Stimulated activated naive CD4-positive, alpha-beta T cell (primary cell): Measurements from ENCODE around the gene EYA2.
"Not testable (repeated sequence)": the region's sequence is repeated elsewhere in the genome, so short reads cannot be mapped to it uniquely, and the experiment has no call there.

Experiments
- DNase-seq, 6 experiments: peaks; one replicate each; lab custom pipeline; 2025; lab: John Stamatoyannopoulos, UW

Gene EYA2

GRCh38 chr20:47206552-47206951 lies 311.9 kb downstream of the EYA2 start:
- not testable (repeated sequence) for DNase-seq

DNA sequence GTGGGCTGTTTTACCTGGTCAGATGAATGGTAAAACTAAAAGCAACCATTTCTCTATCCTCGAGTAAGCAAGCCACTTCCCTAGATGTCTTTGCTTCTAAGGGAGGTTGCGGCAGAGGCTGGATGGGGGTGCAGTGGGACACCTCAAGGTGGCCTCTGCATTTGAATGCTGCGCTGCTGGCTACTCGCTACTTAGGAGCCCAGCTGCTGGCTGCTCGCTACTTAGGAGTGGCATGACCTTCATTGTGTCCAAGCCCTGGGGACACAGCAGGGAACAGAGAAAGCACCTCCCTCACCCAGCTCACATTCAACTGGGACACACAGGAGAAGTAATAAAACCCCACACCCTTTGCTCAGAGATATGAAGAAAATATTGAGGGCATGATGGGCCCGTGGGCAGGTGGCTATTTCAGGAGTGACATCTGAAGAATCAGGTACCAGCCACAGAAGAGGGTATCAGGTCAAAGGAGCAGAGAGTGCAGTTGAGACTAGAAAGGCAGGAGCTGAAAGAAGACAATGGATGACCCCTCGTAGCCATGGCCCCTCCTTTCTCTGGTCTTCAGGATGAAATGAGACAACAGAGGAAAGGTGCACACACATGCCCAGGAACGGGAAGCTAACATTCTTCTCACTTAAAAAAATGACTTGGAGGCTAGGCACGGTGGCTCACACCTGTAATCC lies 312.5 kb downstream of the EYA2 start:
- no peak for DNase-seq

GRCh38 chr20:47208534-47209174 lies 314.0 kb downstream of the EYA2 start:
- no peak for DNase-seq

DNA sequence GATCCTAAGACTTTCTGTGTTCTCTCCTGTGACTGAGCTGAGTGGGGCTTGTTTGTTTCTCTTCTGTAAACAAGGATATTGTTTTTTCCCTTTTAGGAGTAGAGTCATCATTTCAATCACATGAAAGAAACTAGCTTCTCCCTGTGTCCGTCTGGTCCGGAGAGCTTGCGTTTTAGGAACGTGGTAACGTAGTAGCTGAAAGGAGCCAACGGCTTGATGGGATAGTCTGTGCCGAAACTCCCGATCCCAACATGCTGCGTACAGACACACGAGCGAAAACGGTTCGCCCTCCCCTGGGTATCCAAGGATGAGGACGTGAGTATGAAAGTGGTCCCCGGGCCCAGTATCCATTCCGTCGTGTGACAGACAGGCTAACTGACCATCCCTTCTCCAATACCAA lies 315.3 kb downstream of the EYA2 start:
- DNase-seq: no peak

DNA sequence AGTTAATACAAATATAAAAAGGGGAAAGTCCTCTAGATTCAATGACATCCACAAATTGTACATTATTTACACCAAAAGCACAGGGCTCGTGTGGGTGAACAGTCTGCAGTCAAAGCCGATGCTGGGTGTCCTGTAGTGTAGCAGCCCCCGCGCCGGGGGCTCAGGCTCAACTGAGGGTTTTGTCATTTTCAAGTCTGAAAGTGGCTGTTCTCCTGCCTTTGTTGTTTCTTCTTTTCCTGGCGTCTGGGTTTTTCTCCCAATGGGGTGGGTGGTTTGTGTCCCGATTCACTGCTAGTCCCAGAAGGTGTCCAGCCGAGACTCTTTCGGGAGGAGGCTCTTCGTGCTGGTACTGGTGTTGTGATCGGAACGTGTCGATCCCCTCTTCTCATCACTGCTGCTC lies 315.8 kb downstream of the EYA2 start:
- no peak for DNase-seq

DNA sequence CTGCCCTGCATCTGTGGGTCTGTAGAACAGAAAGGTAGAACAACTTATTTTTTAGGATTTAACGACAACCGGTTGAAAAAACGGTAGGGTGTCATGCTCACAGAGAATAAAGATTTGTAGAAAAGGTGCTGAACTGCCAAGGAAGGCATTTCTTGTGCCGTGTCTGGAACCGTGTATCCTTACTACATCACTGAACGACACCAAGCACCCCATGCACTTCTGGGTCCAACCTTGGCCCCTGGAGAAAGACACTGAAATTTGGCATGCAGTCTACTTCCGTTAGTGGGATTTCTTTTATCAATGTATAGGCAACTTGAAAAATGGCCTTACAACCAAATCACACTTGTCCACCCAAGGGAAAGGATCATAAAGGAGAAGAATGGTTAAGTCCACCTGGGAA lies 316.4 kb downstream of the EYA2 start:
- DNase-seq: no peak

GRCh38 chr20:47212606-47213207 lies 318.1 kb downstream of the EYA2 start:
- no peak for DNase-seq

- DNase-seq: no peak
These were observed 319.3 kb downstream of the EYA2 start for GRCh38 chr20:47213966-47214365.

DNA sequence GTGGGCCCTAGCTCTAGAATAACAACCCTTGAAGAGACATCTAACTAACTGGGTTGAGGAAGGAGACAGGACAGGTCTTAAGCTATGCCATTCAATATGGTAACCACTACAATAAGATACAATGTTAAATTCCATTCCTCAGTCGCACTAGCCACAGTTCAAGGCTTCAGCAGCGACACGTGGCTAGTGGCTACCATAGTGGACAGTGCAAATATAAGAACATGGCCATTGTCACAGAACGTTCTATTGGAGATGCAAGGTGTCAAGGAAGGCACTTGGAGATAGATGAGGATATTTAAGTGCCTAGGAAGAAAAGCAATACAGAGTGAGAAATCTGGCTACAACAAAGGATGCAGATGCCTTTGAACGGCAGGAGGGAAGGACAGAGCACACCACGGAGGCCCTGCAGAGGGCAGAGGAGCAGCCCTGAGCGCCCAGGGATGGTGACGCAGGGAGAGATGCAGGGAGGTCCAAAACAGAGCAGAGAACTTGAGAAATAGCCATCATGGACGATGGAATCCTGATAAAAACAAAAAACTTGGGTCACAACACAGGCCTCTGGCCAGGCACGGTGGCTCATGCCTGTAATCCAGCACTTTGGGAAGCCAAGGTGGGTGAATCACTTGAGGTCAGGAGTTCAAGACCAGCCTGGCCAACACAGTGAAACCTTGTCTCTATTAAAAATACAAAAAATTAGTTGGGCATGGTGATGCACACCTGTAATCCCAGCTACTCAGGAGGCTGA lies 321.2 kb downstream of the EYA2 start:
- DNase-seq: no peak

- no peak for DNase-seq
These were observed 322.3 kb downstream of the EYA2 start for GRCh38 chr20:47216819-47217410.

- DNase-seq: no peak
These were observed 323.1 kb downstream of the EYA2 start for GRCh38 chr20:47217482-47218446.

- DNase-seq: peak in 5 of 6 experiments; percentile 4 to 30 (median 26)
These were observed 325.5 kb downstream of the EYA2 start for GRCh38 chr20:47220161-47220582.

DNA sequence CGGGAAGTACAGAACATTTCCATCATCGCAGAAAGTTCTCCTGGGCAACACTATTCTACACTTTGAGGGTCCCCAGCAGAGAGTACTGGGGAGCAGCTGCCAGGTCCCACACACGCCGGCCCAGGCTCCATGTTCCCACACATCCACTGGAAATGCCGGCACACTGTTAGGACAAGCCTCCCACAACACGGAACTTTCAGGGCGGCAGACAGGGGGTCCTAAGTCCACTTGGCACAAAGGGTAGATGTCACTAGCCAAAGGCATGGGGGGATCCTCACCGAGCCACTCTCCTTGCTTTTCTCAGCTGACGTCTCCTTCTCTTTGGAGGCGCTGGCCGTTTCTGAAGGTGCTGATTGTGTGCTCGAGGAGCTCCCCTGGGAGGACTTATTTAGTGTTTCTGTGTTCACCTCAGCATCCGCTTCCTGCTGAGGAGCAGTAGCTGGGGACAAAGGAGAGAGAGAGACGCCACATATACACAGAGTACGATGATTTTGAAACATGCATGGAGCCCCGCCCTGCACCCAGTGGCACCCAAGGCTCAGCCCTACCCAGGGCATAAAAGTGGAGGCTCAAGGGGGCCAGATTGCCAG lies 326.5 kb downstream of the EYA2 start:
- DNase-seq: no peak

- no peak for DNase-seq
These were observed 328.0 kb downstream of the EYA2 start for GRCh38 chr20:47222468-47223119.

DNA sequence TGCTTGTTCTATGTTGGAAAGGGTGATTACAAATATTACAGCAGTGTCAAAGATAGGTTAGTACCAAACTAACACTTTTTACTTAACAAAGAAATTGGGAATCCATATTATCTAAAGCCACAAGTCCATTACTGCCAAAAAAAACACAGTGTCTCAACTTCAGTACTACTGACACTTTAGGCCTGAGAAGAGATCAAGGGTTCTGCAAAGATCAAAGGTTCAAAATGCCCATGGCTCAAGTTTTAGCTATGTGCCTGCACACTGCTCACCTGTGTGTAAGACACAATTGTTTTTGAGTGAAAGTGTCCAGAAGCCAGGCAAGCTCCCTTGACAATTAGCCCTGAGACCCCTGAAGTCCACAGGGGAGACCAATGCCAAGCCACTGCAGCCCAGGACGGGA lies 329.3 kb downstream of the EYA2 start:
- DNase-seq: no peak

DNA sequence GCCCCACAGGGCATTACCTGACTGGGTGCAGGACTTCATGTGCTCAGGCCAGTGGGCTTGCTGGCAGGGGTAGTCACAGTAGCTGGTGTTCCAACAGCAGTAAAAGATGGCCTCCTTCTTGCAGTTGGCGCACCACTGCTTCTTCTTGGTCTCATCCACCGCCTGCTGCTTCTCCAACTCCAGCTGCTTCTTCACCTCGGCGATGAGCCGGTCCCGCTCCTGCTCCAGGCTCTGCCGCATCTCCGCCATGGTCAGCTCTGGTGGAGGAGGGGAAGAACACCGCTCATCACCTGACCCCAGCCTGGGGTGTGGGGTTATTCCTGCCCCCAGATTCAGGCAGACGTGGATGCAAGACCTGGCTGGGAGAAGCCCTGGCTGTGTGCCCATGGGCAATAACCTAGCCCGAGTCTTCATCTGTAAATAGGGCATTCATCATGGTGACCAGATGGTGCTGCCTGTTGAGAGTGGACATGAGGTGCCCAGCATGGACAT lies 329.7 kb downstream of the EYA2 start:
- no peak for DNase-seq

DNA sequence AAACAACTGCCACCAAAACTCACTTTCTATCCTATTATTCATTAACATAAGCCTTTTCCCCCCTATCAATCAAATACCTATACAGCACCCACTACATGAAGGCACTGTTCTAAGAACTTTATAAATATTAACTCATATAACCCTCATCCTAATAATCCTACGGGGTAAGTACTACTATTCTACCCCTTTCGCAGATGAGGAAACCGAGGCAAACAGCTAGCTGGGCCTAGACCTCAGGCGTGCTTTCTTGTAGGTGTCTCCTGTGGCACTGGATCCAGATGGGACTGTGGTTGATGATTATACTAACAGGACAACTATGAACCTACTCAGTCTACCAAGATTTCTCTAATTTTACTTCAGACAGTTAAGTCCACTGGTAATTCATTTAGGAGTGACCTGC lies 330.2 kb downstream of the EYA2 start:
- no peak for DNase-seq

DNA sequence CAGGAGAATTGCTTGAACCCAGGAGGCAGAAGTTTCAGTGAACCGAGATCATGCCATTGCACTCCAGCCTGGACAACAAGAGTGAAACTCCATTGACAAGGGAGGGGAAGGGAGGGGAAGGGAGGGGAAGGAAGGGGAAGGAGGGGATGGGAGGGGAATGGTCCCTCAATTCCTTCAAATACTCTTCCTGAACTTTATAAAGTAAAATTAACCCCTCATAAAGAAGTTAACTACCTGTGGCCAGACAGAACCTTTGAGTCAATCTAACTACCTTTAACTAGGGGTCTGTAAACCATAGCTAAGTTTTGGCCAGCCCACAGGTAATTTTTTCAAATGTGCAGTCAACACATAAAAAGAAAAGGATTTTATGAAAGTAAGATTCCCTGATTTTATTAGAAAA lies 330.8 kb downstream of the EYA2 start:
- no peak for DNase-seq

DNA sequence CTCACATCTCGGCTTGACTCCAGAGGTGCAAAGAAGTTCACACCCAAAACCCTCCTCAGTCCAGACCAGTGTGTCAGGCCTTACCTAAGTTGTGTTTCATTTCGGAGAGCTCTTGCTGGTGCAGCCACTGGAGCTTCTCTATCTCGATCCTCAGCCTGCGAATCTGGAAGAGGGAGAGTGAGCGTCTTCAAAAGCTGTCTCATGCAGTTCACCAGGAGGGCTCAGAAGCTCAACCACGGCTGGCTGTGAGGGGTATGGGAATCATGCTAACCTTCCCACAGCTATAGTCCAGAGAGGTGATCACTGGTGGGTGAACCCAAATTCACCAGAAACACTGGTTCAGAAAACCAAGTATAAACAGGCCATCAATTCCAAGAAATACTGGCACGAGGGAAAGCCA lies 332.5 kb downstream of the EYA2 start:
- DNase-seq: no peak

DNA sequence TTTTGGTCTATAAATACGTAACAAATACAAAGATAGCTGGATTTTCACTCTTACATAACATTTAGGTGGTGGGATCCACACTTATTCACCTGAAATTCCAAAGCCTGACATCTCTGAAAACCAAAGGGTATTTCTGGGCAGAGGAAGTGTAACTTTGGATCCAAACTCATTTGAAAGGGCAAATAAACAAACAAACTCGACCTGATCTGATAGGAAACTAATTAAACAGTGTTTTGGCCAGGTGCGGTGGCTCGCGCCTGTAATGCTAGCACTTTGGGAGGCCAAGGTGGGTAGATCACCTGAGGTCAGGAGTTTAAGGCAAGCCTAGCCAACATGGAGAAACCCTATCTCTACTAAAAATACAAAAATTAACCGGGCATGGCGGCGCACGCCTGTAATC lies 332.9 kb downstream of the EYA2 start:
- DNase-seq: no peak
